ENCODE measurements around the gene TOPBP1.

Gene TOPBP1

DNA sequence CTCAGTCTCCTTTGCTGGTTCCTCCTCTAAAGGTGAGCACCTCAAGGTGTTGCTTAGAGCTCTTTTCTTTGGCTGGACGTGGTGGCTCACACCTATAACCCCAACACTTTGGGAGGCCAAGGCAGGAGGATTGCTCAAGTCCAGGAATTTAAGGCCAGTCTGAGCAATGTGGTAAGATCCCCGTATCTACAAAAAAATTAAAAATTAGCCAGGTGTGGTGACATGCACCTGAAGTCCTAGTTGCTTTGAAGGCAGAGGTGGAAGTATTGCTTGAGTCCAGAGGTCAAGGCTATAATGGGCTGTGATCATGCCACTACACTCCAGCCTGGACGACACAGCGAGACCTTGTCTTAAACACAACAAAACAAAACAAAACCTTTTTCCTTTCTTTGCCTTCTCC lies 28.3 kb downstream of the TOPBP1 start:
- DNase-seq (ENCODE audit: low spot score): no peak
- Histone ChIP-seq H3K27ac (no peak overlapping the region), H3K4me3 (no peak overlapping the region)
- TF ChIP-seq, protein P1, sequence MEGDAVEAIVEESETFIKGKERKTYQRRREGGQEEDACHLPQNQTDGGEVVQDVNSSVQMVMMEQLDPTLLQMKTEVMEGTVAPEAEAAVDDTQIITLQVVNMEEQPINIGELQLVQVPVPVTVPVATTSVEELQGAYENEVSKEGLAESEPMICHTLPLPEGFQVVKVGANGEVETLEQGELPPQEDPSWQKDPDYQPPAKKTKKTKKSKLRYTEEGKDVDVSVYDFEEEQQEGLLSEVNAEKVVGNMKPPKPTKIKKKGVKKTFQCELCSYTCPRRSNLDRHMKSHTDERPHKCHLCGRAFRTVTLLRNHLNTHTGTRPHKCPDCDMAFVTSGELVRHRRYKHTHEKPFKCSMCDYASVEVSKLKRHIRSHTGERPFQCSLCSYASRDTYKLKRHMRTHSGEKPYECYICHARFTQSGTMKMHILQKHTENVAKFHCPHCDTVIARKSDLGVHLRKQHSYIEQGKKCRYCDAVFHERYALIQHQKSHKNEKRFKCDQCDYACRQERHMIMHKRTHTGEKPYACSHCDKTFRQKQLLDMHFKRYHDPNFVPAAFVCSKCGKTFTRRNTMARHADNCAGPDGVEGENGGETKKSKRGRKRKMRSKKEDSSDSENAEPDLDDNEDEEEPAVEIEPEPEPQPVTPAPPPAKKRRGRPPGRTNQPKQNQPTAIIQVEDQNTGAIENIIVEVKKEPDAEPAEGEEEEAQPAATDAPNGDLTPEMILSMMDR (IDR thresholded peaks at IDR 0.05): no peak

DNA sequence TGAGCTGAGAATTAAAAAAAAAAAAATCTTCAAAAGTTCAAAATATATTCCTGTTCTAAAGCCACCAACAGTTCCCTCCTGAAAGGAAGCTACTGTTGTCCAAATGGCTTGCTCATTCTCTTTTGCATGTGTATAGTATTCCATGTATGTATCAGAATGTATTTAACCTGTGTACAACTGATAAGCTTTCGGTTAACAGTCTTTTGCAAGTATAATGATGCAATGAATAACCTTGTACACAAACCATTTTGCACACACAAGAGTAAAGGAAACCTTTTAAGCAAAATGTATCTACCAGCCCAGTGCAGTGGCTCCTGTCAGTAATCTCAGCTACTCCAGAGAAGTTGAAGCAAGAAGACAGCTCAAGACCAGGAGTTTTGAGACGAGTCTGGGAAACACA lies 32.6 kb downstream of the TOPBP1 start:
- DNase-seq (ENCODE audit: low spot score): no peak
- H3K4me3 ChIP-seq: no peak overlapping the region
- H3K27ac ChIP-seq: no peak overlapping the region
- TF ChIP-seq, protein P1 (IDR thresholded peaks at IDR 0.05): no peak

DNA sequence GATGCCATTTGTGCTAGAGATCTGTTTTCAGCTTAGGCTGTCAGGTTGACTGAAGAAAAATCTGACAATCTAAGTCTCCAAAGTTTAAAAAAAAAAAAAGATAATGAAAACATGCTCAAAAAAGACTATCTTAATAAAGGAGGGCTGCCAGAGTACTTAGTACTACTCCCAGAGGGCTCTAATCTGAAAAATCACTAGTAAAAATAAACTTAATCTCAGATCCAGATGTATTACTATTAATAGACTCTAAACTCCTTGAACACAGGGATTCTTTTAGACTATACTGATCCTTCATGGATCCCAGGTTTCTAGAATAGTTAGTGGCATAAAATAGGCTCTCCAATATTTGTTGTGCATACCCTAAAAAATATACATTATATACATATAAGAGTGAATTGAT lies 34.0 kb downstream of the TOPBP1 start:
- Histone ChIP-seq H3K27ac (no peak overlapping the region), H3K4me3 (no peak overlapping the region)
- TF ChIP-seq, protein P1 (IDR thresholded peaks at IDR 0.05): no peak
- DNase-seq (ENCODE audit: low spot score): no peak

DNA sequence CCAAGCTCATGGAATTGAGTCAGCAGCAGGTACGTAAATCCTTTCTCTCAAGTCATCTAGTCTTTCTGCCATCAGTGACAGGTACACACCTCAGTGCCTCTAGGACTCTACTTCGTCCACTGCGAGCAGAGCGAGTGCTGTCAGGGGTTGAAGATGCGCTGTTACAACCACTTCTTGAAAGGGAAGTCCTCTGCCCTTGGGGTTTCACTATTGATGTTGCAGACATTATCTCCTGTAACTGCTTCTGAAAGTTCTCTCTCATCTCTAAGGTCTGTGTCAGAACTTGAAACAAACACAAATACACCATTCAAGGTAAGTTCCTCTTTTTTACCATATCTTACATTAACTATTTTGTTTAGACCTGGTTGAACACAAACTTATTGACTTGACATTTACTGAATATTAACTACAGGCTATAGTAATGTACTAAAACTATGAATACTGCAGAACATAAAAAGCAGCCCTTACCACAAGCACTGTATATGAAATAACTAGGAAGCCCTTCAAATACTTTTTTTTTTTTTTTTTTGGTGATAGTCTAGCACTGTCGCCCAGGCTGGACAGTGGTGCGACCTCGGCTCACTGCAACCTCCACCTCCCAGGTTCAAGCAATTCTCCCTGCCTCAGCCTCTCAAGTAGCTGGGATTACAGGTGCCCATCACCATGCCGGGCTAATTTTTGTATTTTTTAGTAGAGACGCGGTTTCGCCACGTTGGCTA lies 41.5 kb downstream of the TOPBP1 start:
- Histone ChIP-seq H3K4me3 (no peak overlapping the region), H3K27ac (no peak overlapping the region)
- TF ChIP-seq, protein P1 (IDR thresholded peaks at IDR 0.05): no peak
- no peak for DNase-seq (ENCODE audit: low spot score)

DNA sequence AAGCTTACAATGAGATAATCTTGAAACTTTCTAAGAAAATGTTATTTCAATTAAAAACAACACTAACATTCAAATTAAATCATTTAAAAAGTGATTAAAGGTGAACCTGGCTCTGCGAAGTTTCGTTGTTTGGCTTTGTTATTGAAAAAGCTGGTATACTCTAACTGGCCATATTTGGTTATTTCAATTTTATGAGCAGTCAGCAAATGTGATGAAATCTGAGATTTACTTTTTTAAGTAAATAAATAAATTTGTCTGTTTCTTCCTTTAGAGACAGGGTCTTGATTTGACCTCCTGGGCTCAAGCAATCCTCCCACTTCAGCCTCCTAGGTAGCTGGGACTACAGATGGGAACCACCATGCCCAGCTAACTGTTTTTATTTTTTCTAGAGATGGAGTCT lies 50.2 kb downstream of the TOPBP1 start:
- no peak overlapping the region for H3K27ac ChIP-seq
- TF ChIP-seq, protein P1 (IDR thresholded peaks at IDR 0.05): no peak
- no peak for DNase-seq (ENCODE audit: low spot score)
- no peak overlapping the region for H3K4me3 ChIP-seq

DNA sequence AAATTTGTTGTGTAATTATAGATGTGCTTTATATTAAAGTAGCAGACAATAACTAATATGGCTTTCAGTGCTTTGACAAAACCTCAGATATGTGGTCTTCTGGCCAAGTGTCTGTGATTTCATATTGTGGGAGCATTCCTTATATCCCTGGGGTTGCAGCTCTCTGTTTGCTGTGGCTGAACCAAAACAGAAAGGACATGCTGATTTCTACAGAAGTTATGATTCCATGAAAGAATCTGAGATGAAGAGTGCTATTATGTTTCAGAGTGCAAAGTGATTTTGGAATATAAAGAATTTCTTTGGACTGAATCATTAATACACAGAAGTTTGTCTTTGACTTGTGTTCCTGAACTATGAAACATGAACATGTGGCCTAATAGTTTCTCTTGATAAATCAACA lies 51.7 kb downstream of the TOPBP1 start:
- no peak overlapping the region for H3K4me3 ChIP-seq
- TF ChIP-seq, protein P1 (IDR thresholded peaks at IDR 0.05): no peak
- H3K27ac ChIP-seq: no peak overlapping the region
- no peak for DNase-seq (ENCODE audit: low spot score)

DNA sequence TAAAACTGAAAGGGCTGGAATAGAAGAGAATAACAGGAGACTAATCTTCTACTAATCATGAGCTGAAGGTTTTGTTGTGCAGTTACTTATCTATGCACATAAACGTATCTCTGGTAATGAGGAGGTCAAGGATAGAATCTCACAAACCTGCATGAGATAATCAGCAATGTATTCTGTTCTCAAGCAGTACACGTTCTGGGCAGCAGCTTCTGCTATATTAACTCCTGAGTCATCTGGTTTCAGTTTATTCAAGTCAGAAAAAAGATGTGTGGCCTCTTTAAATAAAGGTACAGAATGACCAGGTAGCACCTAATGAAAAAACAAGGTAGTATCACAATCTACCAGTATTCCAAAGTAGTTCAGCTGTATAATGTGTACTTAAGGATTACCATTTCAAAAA lies 53.4 kb downstream of the TOPBP1 start:
- no peak overlapping the region for H3K27ac ChIP-seq
- H3K4me3 ChIP-seq: no peak overlapping the region
- TF ChIP-seq, protein P1 (IDR thresholded peaks at IDR 0.05): no peak
- no peak for DNase-seq (ENCODE audit: low spot score)

Data from coronary artery (tissue), 2 donors.